ENCODE results near the gene MGST2. TPM values are rescaled to one million over a fixed set of nuclear protein-coding genes. Genes with fewer than 3 reads are reported as not detected.
A peak's percentile ranks its signal among the peaks of the same experiment; 100 is the strongest.

Gene MGST2
- total RNA-seq, 1 donor from 2014 or later = 66.1 TPM

DNA sequence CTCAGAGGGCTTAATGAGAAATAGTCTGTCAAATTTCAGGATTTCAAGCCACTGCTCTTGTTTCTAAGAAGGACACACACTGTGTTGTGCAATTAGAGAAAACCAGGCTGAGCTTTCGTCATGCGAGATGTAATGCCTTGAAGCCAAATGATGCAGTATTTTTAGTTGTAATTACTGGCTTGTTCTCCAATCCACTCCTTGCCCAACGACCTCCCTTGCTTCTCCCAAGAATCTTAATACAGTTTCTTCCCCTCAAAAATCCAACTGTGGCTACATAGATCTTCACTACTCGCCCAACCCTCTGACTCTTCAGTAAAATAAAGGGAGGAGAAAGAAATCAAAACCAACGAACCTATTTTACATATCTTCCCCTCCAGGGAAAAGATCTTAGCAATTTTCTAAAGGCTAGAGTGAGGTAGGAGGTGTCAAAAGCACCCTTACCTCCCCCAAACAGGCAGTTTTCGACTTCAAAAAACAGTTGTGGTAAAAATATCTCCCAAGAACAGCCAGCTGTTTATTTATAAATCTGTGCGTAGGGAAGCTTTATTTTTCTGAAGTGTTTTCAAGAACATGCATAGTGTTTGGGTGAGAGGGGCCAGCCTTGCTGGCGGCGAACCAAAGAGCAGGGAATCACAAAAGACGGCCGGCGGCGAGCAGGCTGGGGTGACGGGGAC, 68.7 kb downstream of the MGST2 start:
- TF ChIP-seq CTCF (IDR thresholded peaks at IDR 0.05; ENCODE audit: unreplicated experiment) = no peak
- no peaks in the 10 kb centered on the region for H3K9me3 Mint-ChIP-seq (ENCODE audit: low read depth)
- H3K27me3 Mint-ChIP-seq = no peaks in the 10 kb centered on the region
- peak overlapping the region; percentile 50 for H3K4me3 Mint-ChIP-seq (ENCODE audit: low read depth)
- DNase-seq (ENCODE audit: low spot score, unreplicated experiment) = no peak
- H3K27ac Mint-ChIP-seq = peak overlapping the region; percentile 97
- peaks cover 9% of the 10 kb centered on the region for H3K36me3 Mint-ChIP-seq (ENCODE audit: insufficient read depth)
- peaks cover 50% of the 10 kb centered on the region for H3K4me1 Mint-ChIP-seq (ENCODE audit: low read depth)

- Mint-ChIP-seq H3K27me3 (no peaks in the 10 kb centered on the region), H3K4me3 (ENCODE audit: low read depth) (peak overlapping the region; percentile 68), H3K27ac (peak overlapping the region; percentile 97), H3K36me3 (ENCODE audit: insufficient read depth) (peaks cover 9% of the 10 kb centered on the region), H3K4me1 (ENCODE audit: low read depth) (peaks cover 47% of the 10 kb centered on the region), H3K9me3 (ENCODE audit: low read depth) (no peaks in the 10 kb centered on the region)
- TF ChIP-seq CTCF (IDR thresholded peaks at IDR 0.05; ENCODE audit: unreplicated experiment) = peak; percentile 89
- peak; percentile 90 for DNase-seq (ENCODE audit: low spot score, unreplicated experiment)
These were observed 69.3 kb downstream of the MGST2 start for GRCh38 chr4:139734875-139735380.

DNA sequence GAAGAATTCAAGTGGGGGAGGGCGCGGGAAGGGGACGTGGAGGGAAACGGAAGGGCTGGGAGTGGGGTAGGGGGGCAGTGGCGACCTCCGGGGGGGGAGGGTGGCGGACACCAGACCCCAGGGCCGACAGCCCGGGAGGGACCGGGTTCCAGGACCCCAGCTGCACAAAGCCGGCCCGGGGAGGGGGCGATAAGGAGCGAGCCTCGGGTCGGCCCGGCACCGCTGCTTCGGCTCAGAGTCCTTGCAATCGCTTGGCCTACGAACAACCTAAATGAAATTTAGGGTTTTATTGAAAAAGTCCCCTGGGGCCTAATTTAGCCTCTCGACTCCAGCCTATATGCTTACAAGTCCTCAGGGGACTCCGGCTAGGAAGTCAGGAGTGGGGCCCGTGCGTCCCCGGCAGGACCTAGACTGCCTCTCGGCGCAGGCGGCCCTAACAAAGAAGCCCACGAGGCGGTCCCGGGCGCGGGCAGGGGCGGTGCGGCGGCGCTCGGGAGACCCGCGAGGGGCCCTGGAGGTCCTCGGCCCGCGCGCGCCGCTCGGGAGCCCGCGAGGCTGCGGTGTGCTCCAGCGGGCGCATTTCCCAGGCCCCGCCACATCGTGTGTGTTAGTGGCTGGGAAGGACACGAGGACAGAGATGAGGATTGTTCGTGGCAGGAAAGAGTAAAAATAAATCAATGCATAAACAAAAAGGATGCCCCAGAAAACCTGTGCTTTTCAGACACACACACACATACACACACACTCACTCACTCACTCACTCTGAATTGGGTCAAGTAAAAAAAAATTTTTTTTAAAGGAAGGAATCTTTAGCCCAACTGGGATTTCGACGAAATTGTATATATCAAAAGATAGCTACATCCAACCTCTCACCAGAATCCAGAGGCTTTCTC, 70.0 kb downstream of the MGST2 start:
- Mint-ChIP-seq H3K27ac (peak overlapping the region; percentile 97), H3K27me3 (no peaks in the 10 kb centered on the region), H3K9me3 (ENCODE audit: low read depth) (no peaks in the 10 kb centered on the region), H3K36me3 (ENCODE audit: insufficient read depth) (peaks cover 6% of the 10 kb centered on the region), H3K4me3 (ENCODE audit: low read depth) (peak overlapping the region; percentile 68), H3K4me1 (ENCODE audit: low read depth) (peaks cover 49% of the 10 kb centered on the region)
- no peak for TF ChIP-seq CTCF (IDR thresholded peaks at IDR 0.05; ENCODE audit: unreplicated experiment)
- DNase-seq (ENCODE audit: low spot score, unreplicated experiment) = peak; percentile 49

- Mint-ChIP-seq H3K4me3 (ENCODE audit: low read depth) (peak overlapping the region; percentile 38), H3K4me1 (ENCODE audit: low read depth) (peaks cover 51% of the 10 kb centered on the region), H3K9me3 (ENCODE audit: low read depth) (no peaks in the 10 kb centered on the region), H3K36me3 (ENCODE audit: insufficient read depth) (peaks cover 3% of the 10 kb centered on the region), H3K27me3 (no peaks in the 10 kb centered on the region), H3K27ac (peak overlapping the region; percentile 94)
- no peak for TF ChIP-seq CTCF (IDR thresholded peaks at IDR 0.05; ENCODE audit: unreplicated experiment)
- DNase-seq (ENCODE audit: low spot score, unreplicated experiment) = no peak
These were observed 70.6 kb downstream of the MGST2 start for GRCh38 chr4:139736274-139736660.

GRCh38 chr4:139736661-139737060, 71.0 kb downstream of the MGST2 start:
- H3K4me1 Mint-ChIP-seq (ENCODE audit: low read depth) = peaks cover 49% of the 10 kb centered on the region
- no peak overlapping the region for H3K4me3 Mint-ChIP-seq (ENCODE audit: low read depth)
- no peaks in the 10 kb centered on the region for H3K27me3 Mint-ChIP-seq
- no peak for DNase-seq (ENCODE audit: low spot score, unreplicated experiment)
- peaks cover 1% of the 10 kb centered on the region for H3K36me3 Mint-ChIP-seq (ENCODE audit: insufficient read depth)
- no peak overlapping the region for H3K27ac Mint-ChIP-seq
- TF ChIP-seq CTCF (IDR thresholded peaks at IDR 0.05; ENCODE audit: unreplicated experiment) = no peak
- H3K9me3 Mint-ChIP-seq (ENCODE audit: low read depth) = no peaks in the 10 kb centered on the region
